ENCODE measurements around the gene NAALADL1.
"Not testable (repeated sequence)": the region's sequence is repeated elsewhere in the genome, so short reads cannot be mapped to it uniquely, and the experiment has no call there.

Gene NAALADL1

DNA sequence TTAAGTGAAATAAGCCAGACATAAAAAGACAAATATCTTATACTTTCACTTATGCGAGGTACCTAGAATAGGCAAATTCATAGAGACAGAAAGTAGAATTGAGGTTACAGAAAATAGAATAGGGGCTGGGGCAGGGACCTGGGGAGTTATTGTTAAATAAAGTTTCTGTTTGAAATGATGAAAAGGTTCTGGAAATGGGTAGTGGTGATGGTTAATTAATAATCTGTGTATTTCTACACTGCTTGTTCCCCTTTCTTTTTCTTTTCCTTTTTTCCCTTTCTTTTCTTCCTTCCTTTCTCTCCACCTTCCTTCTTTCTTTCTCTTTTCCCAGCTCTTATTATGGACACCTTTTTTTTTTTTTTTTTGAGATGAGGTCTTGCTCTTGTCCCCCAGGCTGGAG, 2.8 kb downstream of the NAALADL1 start:
- DNase-seq (ENCODE audit: low read depth in 4 of 4, low spot score in 1 of 4): no peak

DNA sequence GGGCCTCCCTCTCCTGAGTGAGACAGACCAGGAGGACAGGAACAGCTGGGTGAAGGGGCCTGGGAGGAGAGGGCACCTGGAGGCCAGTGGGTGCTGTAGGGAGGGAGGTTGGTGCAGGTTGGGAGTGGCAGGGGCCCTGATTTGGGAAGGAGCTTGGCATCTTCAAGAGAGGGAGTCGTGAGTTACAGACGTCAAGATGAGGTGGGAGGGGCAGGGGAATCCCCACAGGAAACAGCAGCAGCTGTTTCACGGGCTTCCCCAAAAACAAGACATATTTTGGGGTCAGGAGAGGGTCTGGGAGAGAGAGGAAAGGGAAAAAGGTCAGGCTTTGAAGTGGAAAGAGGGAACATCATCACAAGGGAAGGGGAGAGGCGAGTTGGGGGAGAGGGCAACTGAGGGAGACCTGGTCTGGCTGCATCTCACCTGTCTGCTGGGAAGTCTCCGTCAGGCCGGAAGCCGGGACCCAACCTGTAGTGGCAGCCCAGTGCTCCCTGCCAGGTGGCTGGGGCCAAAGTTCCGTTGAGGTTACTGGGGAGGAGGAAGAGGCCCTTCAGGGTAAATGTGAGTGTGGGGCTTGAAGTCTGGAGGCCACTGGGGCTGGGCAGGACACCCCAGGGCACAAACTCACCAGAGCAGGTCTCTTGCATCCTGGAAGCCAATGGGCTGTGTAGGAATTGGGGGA, 4.4 kb downstream of the NAALADL1 start:
- DNase-seq (ENCODE audit: low read depth in 4 of 4, low spot score in 1 of 4): no peak

DNA sequence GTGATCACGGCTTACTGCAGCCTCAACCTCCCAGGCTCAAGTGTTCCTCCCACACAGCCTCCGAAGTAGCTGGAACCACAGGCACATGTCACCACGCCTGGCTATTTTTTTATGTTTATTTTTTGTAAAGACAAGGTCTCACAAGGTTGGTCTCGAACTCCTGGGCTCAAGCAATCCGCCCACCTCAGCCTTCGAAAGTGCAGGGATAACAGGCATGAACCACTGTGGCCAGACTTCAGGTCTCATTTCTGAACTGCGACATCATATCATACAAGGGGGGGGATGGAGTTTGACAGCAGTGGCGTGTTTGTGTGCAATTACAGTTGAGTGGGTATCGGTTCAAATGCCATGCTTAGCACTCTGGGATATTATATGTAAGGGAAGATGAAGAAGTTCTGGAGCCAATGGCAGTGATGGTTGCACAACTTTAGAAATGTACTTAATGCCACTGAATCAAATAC, 6.9 kb downstream of the NAALADL1 start:
- no peak for DNase-seq (ENCODE audit: low read depth in 4 of 4, low spot score in 1 of 4)

DNA sequence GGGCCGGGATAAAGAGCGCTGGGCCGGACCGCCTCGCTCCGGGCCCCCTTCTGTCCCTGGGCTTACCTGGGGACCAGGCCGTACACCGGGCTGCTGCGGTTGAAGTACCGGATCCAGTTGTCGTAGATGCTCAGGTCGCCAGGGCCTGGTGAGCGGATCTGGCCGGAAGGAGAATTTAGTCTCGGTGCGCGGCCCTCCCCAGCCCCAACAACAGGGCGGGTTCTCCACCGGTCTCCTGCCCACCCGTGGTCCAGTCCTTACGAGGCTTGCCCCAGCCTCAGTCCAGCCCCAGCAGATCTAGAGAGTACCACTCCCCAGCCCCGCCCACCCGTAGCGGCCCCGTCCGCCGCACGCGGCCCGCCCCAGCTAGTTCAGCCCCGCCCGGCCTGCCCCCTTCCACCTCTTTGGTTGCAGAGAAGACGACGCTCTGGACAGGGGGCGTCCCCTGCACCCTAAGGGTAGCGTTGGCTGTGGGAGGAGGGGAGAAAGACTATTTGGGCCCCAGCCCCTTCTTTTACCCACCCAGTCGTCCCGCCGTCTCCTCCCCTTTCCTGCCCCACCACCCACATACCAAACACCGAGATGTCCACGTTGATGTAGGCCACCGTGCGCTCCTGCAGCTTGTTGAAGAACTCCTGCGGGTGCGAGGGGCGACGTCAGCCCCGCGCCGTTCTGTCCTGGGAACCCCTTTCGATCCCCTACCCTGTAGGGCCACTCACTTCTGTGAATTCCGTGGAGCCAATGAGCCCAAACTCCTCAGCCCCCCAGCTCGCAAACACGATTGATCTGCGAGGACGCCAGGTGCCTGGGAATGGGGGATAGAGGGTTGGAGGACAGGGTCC, 10.6 kb downstream of the NAALADL1 start:
- no peak for DNase-seq (ENCODE audit: low read depth in 4 of 4, low spot score in 1 of 4)

DNA sequence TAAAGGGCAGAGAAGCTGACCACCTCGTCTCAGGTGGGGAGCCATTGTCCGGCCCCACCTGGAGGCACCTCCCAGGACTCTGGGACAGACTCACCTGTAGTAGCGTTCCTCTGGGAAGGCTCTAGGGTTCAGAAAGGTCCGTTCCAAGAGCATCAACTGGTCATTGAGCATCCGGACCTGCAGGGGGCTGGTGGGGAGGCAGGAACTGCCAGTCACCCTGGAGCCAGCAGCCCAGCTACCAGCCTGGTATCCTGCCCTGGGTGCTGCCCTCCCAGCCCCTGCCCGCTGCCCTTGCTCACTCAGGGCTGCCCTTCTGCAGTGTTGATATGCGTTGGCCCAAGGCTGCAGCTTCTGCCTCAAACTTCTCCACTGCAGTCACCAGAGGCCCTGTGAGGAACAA, 12.6 kb downstream of the NAALADL1 start:
- no peak for DNase-seq (ENCODE audit: low read depth in 4 of 4, low spot score in 1 of 4)

DNA sequence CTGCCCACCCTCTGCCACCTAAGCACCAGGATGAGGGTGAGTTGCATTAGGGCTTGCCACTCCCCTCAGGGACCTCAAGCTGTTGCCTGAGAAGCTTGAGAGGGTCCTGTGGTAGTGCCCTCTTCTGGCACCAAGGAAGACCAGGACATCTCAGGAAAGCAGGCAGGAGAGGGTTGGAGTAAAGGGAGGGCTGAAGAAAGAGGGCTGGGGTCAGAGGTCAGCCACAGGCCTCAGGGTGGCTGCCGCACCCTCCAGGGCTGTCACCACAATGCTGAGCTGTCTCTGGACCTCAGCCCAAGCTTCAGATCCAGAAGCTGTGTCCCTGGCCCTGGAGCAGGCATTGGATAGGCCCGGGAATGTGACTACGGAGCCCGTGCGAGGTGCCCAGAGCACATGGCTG, 13.3 kb downstream of the NAALADL1 start:
- no peak for DNase-seq (ENCODE audit: low read depth in 4 of 4, low spot score in 1 of 4)

DNA sequence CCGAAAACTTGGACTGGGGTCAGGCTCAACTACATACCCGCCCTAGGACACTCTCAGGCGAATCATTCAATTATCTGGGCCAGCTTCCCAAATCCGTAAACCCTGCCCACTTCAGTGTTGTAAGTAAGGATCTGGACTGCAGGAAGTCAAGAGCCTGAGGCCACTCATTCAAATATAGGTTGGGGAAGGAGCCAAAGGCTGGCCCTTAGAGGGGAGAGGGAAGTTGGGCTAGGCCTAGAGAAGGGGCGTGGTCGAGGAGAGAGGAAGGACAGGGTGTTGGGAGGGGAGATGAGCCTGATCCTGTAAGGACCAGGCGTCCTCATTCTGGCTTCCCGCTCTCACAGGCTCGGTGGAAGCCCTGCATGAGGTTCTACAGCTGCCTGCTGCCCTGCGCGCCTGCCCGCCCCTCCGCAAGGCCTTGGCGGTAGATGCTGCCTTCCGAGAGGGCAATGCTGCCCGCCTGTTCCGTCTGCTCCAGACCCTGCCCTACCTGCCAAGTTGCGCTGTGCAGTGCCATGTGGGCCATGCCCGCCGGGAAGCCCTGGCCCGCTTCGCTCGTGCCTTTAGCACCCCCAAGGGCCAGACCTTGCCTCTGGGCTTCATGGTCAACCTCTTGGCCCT, 14.4 kb downstream of the NAALADL1 start:
- no peak for DNase-seq (ENCODE audit: low read depth in 4 of 4, low spot score in 1 of 4)

DNA sequence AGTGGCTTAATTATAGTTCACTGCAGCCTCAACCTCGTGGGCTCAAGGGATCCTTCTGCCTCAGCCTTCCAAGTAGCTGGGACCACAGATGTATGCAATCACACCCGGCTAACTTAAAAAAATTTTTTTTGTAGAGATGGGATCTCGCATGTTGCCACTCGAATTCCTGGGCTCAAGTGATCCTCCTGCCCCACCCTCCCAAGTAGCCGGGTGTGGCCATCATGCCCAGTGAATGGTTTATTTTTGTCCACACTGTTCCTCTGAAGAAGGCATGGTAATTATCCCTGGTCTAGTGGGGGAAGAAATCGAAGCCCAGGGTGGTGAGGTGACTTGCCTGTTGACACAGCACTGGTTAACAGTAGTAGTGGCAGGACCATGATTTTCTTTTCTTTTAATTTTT, 15.5 kb downstream of the NAALADL1 start:
- no peak for DNase-seq (ENCODE audit: low read depth in 4 of 4, low spot score in 1 of 4)

DNA sequence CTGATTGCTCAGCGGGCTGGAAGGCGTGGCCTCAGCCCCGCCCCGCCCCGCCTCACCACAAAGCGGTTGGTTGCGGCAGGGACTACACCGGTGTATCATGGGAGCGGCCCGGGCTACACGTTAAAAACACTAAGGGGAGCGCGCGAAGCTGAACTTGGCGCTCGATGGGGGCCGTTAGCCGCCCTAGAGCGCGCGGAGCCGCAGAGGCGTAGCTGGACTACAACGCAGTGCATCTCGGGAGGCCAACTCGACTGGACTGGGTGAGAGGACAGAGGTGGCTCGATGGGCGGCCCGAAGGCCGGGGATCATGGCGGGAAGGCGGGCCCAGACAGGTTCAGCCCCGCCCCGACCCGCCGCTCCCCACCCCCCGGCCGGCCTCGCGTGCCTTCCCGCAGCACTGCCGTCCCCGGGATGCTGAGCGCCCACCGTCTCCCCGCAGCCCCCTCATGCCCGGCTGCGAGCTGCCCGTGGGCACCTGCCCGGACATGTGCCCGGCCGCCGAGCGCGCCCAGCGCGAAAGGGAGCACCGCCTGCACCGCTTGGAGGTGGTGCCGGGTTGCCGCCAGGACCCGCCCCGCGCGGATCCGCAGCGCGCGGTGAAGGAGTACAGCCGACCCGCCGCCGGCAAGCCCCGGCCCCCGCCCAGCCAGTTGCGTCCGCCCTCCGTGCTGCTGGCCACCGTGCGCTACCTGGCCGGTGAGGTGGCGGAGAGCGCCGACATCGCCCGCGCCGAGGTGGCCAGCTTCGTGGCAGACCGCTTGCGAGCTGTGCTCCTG, 17.3 kb downstream of the NAALADL1 start, which contains the start of gene SAC3D1:
TSS of gene SAC3D1 (plus strand) at position 364 of the 776 bp plus-strand sequence. CDS start at position 447, 83 bp downstream.
- DNase-seq (ENCODE audit: low read depth in 4 of 4, low spot score in 1 of 4): peak; percentile 64 to 87 (median 74)

DNA sequence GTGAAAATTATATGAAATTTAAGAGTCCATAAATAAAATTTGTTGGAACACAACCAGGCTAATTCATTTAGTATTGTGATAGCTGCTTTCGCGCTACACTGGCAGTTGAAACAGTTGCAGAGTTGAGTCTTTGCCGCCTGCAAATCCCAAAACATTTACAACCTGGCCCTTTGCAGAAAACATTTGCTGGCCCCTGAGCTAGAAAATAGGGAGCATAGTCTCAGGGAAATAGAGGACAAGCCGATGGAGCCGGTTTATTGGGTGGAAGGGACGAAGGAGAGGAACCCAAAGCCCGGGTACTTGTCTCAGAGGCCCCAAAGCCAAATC, 17.9 kb downstream of the NAALADL1 start:
- no peak for DNase-seq (ENCODE audit: low read depth in 4 of 4, low spot score in 1 of 4)

DNA sequence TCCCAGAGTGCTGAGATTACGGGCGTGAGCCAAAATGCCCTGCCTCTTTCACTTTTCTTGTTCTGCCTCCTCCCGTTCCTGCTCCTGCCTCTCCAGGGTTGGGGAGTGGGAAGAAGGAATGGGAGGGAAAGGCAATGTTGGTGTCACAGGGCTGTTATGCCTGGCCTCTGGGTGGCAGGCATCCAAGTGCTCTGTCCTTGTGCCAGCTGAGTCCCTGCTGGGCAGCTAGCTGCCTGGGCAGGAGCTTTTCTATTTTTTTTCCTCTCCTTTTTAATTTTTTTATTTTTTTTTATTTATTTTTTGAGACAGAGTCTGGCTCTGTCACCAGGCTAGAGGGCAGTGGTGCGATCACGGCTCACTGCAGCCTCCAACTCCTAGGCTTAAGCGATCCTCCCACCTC, 21.4 kb downstream of the NAALADL1 start:
- DNase-seq (ENCODE audit: low read depth in 4 of 4, low spot score in 1 of 4): no peak

DNA sequence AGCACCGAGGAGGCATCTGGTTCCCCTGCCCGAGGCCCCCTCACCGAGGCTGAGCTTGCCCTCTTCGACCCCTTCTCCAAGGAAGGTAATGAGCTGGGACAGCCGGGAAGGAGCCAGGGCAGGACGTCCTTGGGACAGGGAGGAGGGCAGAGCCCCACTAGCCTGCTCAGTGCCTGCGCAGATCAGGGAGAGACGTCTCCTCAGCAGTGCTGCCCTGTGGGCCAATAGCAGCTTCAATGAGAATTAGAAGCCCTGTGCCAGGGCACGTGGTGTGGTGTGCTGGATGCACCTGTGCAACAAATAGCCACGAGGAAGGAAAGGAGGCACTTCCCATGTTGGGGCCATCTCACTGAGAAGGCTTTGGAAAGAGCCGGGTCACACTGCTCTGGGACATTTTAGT, 22.8 kb downstream of the NAALADL1 start:
- DNase-seq (ENCODE audit: low read depth in 4 of 4, low spot score in 1 of 4): no peak

DNA sequence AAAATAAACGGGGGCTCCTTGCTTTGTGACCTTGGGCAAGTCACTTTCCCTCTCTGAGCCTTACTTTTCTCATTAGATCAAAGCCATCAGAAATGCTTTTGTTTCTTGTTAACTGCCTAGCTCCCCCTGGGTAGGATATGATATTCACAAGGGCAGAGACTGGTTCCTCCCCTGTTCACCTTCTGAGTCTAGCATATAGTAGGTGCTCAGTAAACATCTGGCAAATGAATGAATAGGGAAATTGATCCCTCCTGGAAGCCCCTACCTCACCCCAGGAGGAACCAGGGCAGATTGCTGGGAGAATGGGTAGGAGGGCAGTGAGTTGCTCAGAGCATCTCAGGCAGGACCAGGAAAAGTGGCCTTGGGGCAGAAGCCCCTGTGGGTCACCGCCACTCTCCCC, 23.9 kb downstream of the NAALADL1 start:
- no peak for DNase-seq (ENCODE audit: low read depth in 4 of 4, low spot score in 1 of 4)

DNA sequence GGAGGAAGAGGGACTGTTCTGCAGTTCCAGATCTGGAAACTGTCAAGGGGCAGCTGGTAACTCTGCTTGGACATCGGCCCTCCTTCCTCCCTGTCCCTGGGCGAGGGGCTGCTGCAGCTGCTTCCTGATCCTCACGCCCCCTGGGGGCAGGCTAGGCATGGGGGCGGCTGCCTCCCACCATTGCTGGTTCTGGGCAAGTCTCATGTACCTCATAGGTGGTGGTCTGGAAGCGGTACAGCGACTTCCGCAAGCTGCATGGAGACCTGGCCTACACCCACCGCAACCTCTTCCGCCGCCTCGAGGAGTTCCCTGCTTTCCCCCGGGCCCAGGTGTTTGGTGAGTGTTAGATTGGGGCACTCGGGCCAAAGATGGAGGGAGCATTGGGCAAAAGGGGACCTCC, 26.1 kb downstream of the NAALADL1 start:
- no peak for DNase-seq (ENCODE audit: low read depth in 4 of 4, low spot score in 1 of 4)

DNA sequence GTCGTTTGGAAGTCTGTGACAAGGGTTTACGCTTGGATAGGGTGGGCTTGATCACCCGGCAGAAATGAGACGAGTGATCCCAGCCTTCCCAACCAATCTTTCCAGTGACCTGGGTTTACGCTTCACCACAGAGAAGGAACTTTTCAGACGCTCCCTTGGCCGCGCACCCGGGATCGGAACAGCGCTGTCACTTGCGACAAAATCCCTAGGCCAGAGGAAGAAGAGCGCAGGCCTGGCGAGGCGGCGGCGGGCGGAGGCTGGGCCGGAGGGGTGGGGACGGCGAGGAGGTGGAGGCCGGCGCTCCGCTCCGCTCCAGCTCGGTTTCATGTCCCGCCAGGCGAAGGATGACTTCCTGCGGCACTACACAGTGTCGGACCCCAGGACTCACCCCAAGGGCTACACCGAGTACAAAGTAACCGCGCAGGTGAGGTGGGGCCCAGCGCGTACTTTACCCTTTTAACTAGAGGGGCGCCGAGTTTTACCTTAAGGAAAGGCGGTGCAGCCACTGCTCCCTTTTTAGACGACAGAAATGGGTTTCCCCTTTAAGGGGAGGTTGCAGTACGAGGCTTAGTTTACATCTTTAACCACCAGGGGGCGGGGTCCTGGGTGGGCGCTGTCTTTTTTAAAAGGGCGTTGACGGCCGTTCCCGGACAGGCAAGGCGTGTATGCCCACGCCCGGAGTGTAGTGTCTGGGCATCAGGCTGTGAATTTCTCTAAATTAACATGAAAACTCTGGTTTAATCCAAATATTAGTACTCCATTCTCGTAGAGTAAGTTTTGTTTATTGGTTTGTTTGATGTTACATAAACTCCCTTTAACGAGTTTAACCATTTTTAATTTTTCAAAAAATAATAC, 30.9 kb downstream of the NAALADL1 start, which contains the start of gene SNX15:
TSS of gene SNX15 (plus strand) at position 227 of the 855 bp plus-strand sequence. CDS start at position 326, 99 bp downstream.
- DNase-seq (ENCODE audit: low read depth in 4 of 4, low spot score in 1 of 4): peak; percentile 75 to 92 (median 85)

DNA sequence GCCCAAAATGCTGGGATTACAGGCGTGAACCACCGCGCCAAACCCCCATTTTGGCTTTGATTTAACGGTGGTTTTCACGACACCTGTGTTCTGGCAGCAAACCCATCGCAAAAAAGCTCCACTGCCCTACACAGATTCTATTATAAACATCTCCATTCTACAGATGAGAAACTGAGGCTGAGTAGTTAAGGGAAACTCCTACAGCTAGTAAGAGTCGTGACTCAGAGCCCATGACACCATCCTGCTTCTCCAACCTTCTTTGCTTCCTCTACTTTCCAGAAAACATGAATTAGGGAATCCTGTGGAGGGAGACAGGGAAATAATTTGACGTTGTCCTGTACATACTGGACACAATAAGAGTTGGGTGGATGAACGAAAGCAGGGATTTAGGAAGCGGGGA, 31.5 kb downstream of the NAALADL1 start:
- DNase-seq (ENCODE audit: low read depth in 4 of 4, low spot score in 1 of 4): no peak

DNA sequence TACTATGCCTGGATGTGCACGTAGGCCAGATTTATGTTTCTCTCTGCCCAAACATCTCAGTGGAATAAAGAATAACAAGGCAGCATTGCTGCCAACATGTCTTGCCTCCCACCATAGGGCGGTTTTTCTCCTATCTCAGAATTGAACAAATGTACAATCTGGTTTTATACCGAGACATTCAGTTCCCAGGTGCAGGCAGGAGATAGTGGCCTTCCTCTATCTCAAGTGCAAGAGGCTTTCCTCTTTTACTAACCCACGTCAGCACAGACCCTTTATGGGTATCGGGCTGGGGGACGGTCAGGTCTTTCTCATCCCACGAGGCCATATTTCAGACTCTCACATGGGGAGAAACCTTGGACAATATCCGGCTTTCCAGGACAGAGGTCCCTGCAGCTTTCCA, 34.9 kb downstream of the NAALADL1 start:
- not testable (repeated sequence) for DNase-seq (ENCODE audit: low read depth in 4 of 4, low spot score in 1 of 4)

DNA sequence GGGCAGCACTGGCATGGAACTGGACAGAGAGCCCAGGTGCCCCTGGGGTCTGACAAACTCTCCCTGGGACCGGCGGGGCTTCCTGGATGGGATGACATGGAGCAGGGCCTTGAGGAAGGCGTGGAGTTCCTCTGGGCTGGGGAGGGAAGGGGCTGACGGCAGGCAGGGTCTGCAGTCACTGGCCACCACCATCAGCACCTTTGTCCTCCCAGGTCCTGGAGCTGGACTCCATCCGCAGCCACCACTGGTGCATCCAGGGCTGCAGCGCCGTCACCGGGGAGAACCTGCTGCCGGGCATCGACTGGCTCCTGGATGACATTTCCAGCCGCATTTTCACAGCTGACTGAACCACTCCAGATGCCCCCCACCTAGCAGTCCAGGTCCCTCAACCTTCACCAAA, 36.8 kb downstream of the NAALADL1 start:
- DNase-seq (ENCODE audit: low read depth in 4 of 4, low spot score in 1 of 4): no peak

DNA sequence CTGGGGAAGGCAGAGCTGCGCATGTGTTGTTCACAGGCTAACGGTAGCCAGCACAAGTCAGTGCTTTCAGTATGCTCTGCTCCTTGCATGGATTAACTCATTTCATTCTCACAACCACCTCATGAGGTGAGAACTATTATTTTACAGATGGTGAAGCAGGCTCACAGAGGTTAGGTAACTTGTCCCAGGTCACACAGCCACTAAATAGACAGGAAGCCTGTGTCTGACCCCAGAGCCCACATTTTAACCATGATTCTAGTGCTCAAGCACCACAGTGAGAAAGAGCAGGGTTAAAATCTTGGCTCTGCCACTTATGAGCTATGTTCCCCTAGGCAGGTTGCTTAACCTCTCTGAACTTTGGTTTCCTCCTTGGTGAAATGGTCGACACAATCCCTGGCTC, 37.4 kb downstream of the NAALADL1 start:
- no peak for DNase-seq (ENCODE audit: low read depth in 4 of 4, low spot score in 1 of 4)

DNA sequence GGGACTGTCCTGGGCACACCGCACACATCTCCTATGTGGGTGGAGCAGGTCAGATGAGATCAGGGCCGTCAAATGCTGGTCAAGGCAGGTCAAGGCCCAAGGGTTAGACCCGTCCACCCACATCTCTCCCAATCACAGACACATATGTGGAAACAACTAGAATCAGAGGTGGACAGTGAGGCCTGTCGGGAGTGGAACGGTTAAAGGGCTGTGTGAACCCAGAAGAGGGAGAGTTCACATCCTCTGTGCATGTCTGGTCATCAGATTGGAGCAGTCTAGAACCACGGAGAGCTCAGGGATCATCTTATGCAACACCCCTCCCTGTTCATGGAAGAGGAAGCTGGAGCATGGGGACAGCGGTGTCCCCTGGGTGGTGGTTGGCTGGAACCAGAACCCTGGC, 38.5 kb downstream of the NAALADL1 start:
- DNase-seq (ENCODE audit: low read depth in 4 of 4, low spot score in 1 of 4): no peak
